GM19099 (cell line): ENCODE data around the gene NOD1.

Experiments
- POLR2A ChIP-seq: IDR thresholded peaks from 3 replicates; pipeline ENCODE4 v1.6.1; 2011; ENCODE audit warnings: low read depth; ENCODE audit not compliant: insufficient read length; ENCODE audit errors: extremely low read depth

Gene NOD1

DNA sequence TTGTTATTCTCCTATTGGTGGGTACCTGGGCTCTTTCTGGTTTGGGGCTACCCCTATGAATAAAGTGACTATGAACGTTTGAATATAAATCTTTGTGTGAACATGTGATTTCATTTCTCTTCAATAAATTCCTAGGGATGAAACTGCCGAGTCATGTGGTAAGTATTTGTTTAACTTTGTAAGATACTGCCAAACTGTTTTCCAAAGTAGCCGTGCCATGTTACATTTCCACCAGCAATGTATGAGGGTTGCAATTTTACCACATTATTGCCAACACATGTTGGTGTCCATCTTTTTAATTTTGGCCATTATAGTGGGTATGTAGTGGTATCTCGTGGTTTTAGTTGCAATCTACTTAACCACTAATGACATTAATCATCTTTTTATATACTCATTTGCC is 99.5 kb downstream of the NOD1 start:
- TF ChIP-seq POLR2A: no peak

GRCh38 chr7:30378275-30378674 is 100.3 kb downstream of the NOD1 start:
- no peak for TF ChIP-seq POLR2A
